DOHH2 (cell line): ENCODE measurements around the gene B9D2.

Experiments used
- H3F3A ChIP-seq: fragments of 200-600 bp; sonication (generic), shearing (Covaris generic); 2 replicates; pipeline ENCODE4 v1.6.0; 2016; ENCODE audit warnings: antibody characterized with exemption, mild to moderate bottlenecking; ENCODE audit not compliant: control insufficient read depth, insufficient read depth
- H3K27ac ChIP-seq: fragments of 200-600 bp; sonication (generic); 2 replicates; pipeline ENCODE4 v1.5.1; 2014; ENCODE audit warnings: low read depth, mild to moderate bottlenecking, low read length, moderate library complexity
- H3K27me3 ChIP-seq: fragments of 200-600 bp; sonication (generic); 2 replicates; pipeline ENCODE4 v1.6.1; 2014; ENCODE audit warnings: mild to moderate bottlenecking, low read length, mixed read lengths; ENCODE audit not compliant: control insufficient read depth
- H3K36me3 ChIP-seq: fragments of 200-600 bp; sonication (generic); 2 replicates; pipeline ENCODE4 v1.6.1; 2014; ENCODE audit warnings: mild to moderate bottlenecking, low read length, moderate library complexity, mixed read lengths; ENCODE audit not compliant: control insufficient read depth
- H3K4me1 ChIP-seq: fragments of 200-600 bp; sonication (generic); 2 replicates; pipeline ENCODE4 v1.6.1; 2014; ENCODE audit warnings: mild to moderate bottlenecking, low read length, mixed read lengths; ENCODE audit not compliant: control insufficient read depth
- H3K4me2 ChIP-seq: fragments of 200-600 bp; sonication (generic); 2 replicates; pipeline ENCODE4 v1.6.0; 2014; ENCODE audit warnings: mild to moderate bottlenecking, low read length, moderate library complexity
- H3K4me3 ChIP-seq: fragments of 200-600 bp; sonication (generic); 2 replicates; pipeline ENCODE4 v1.5.1; 2014; ENCODE audit warnings: mild to moderate bottlenecking, low read length, mixed read lengths
- H3K79me2 ChIP-seq: fragments of 200-600 bp; sonication (generic); 2 replicates; pipeline ENCODE4 v1.6.1; 2014; ENCODE audit warnings: mild to moderate bottlenecking, low read length, mixed read lengths; ENCODE audit not compliant: control insufficient read depth
- H3K9me2 ChIP-seq: fragments of 200-600 bp; sonication (generic); replicated peaks from 2 replicates; pipeline ENCODE4 v1.6.1; 2014; ENCODE audit warnings: mild to moderate bottlenecking, low read length, mixed read lengths; ENCODE audit not compliant: control insufficient read depth
- H3K9me3 ChIP-seq: fragments of 200-600 bp; sonication (generic); 2 replicates; pipeline ENCODE4 v1.6.1; 2014; ENCODE audit warnings: antibody characterized with exemption, low read length, mixed read lengths; ENCODE audit not compliant: control insufficient read depth, insufficient read depth
- H4K20me1 ChIP-seq: fragments of 200-600 bp; sonication (generic); 2 replicates; pipeline ENCODE4 v1.6.0; 2014; ENCODE audit warnings: low read depth, mild to moderate bottlenecking, antibody characterized with exemption, low read length, moderate library complexity; ENCODE audit not compliant: control insufficient read depth, insufficient read depth
- CTCF ChIP-seq: fragments of 200-600 bp; sonication (generic); IDR thresholded peaks from one replicate; pipeline ENCODE4 v1.5.1; 2014; ENCODE audit warnings: antibody characterized with exemption, mild to moderate bottlenecking, low read depth, low read length; ENCODE audit not compliant: poor library complexity, severe bottlenecking
- EZH2phosphoT487 ChIP-seq: fragments of 200-600 bp; sonication (generic); IDR thresholded peaks from 2 replicates; pipeline ENCODE4 v1.6.1; 2017; ENCODE audit warnings: borderline replicate concordance, mild to moderate bottlenecking, antibody characterized with exemption, low read length, moderate library complexity, mixed read lengths

The B9D2 gene

GRCh38 chr19:41328157-41328841 lies 35.6 kb downstream of the B9D2 start:
- Histone ChIP-seq H3K4me1 (peaks cover 85% of the 10 kb centered on the region), H3K27me3 (no peaks in the 10 kb centered on the region), H3K9me2 (no peaks in the 10 kb centered on the region), H3K4me3 (peak overlapping the region; percentile 81), H3K36me3 (peaks cover 62% of the 10 kb centered on the region), H3F3A (peaks cover 56% of the 10 kb centered on the region), H3K9me3 (no peaks in the 10 kb centered on the region), H4K20me1 (peaks cover 4% of the 10 kb centered on the region; the same call in 1 of the 2 replicates), H3K27ac (peak overlapping the region; percentile 96), H3K4me2 (peak overlapping the region; percentile 99), H3K79me2 (peaks cover 25% of the 10 kb centered on the region)
- TF ChIP-seq CTCF (no peak), EZH2phosphoT487 (no peak)

- Histone ChIP-seq H3K27ac (peak overlapping the region; percentile 96), H3K9me3 (no peaks in the 10 kb centered on the region), H3K27me3 (no peaks in the 10 kb centered on the region), H3F3A (peaks cover 57% of the 10 kb centered on the region), H3K4me2 (peak overlapping the region; percentile 99), H4K20me1 (peaks cover 4% of the 10 kb centered on the region; the same call in 1 of the 2 replicates), H3K4me1 (peaks cover 83% of the 10 kb centered on the region), H3K79me2 (peaks cover 23% of the 10 kb centered on the region), H3K36me3 (peaks cover 60% of the 10 kb centered on the region), H3K9me2 (no peaks in the 10 kb centered on the region), H3K4me3 (peak overlapping the region; percentile 81)
- TF ChIP-seq EZH2phosphoT487, result no peak
Observed at GRCh38 chr19:41327576-41328156, 36.3 kb downstream of the B9D2 start.

GRCh38 chr19:41327076-41327575 lies 36.8 kb downstream of the B9D2 start:
- TF ChIP-seq EZH2phosphoT487 (no peak), CTCF (no peak)
- Histone ChIP-seq H3K9me2 (no peaks in the 10 kb centered on the region), H3K4me2 (peak overlapping the region; percentile 99), H3F3A (peaks cover 55% of the 10 kb centered on the region), H3K79me2 (peaks cover 20% of the 10 kb centered on the region), H3K9me3 (no peaks in the 10 kb centered on the region), H3K4me3 (peak overlapping the region; percentile 81), H3K27ac (peak overlapping the region; percentile 96), H3K4me1 (peaks cover 78% of the 10 kb centered on the region), H3K27me3 (no peaks in the 10 kb centered on the region), H3K36me3 (peaks cover 60% of the 10 kb centered on the region), H4K20me1 (peaks cover 4% of the 10 kb centered on the region; the same call in 1 of the 2 replicates)
